Rectal smooth muscle tissue (tissue), 1 donor: ENCODE results near the gene PTTG2.
A peak's percentile ranks its signal among the peaks of the same experiment; 100 is the strongest.

Source experiments
- H3K27ac ChIP-seq: one replicate; pipeline ENCODE4 v1.7.0; 2013; ENCODE audit warnings: low read depth, low read length, inconsistent platforms
- H3K27me3 ChIP-seq: one replicate; pipeline ENCODE4 v1.7.0; 2013; ENCODE audit warnings: low read length; ENCODE audit not compliant: control insufficient read depth, insufficient read depth
- H3K36me3 ChIP-seq: one replicate; pipeline ENCODE4 v1.7.0; 2013; ENCODE audit warnings: low read length; ENCODE audit not compliant: control insufficient read depth, insufficient read depth
- H3K4me1 ChIP-seq: one replicate; pipeline ENCODE4 v1.7.0; 2013; ENCODE audit warnings: low read length; ENCODE audit not compliant: control insufficient read depth, insufficient read depth
- H3K4me3 ChIP-seq: one replicate; pipeline ENCODE4 v1.7.0; 2013; ENCODE audit warnings: low read length
- H3K9ac ChIP-seq: one replicate; pipeline ENCODE4 v1.7.0; 2013; ENCODE audit warnings: low read length

PTTG2 gene

DNA sequence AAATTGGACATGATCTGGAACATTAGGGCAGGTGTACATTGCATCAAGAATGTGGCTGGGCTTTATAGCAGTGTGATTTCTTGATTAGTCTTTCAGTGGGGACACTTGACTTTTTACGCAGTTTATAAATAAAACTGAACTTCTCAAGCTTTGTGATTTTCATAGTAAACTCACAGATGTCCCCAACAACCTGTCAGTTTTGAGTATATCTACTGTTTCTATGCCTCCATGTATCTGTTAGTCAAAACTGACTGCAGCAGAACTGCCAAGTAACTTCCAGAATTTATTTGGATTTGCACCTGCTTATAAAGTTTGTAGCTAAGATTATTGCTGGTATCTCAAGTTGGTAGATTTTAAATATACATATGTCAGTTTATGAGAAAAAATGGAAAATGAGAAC is 20.0 kb downstream of the PTTG2 start:
- Histone ChIP-seq H3K4me3 (peak overlapping the region; percentile 3), H3K27ac (no peak overlapping the region), H3K4me1 (peaks cover 21% of the 10 kb centered on the region), H3K27me3 (no peaks in the 10 kb centered on the region), H3K36me3 (no peaks in the 10 kb centered on the region), H3K9ac (no peak overlapping the region)

DNA sequence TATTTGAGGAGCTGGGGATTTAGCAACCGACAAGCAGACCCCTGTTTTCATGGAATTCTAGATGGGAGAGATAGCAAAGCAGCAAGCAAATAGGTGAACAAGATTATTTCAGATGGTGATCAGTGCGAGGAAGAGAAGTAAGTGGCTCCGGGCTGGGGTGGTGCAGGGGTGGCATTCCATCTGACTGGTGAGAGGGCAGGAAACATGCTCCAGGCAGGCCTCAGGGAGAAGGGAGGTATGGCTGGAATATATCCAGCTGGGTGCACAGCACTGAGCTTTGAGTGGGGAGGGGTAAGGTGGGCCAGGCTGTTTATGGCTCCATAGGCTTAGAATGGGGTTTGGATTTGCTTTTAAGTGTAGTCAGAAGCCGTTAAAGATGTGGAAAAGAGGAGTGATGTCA is 21.2 kb downstream of the PTTG2 start:
- peaks cover 21% of the 10 kb centered on the region for H3K4me1 ChIP-seq

DNA sequence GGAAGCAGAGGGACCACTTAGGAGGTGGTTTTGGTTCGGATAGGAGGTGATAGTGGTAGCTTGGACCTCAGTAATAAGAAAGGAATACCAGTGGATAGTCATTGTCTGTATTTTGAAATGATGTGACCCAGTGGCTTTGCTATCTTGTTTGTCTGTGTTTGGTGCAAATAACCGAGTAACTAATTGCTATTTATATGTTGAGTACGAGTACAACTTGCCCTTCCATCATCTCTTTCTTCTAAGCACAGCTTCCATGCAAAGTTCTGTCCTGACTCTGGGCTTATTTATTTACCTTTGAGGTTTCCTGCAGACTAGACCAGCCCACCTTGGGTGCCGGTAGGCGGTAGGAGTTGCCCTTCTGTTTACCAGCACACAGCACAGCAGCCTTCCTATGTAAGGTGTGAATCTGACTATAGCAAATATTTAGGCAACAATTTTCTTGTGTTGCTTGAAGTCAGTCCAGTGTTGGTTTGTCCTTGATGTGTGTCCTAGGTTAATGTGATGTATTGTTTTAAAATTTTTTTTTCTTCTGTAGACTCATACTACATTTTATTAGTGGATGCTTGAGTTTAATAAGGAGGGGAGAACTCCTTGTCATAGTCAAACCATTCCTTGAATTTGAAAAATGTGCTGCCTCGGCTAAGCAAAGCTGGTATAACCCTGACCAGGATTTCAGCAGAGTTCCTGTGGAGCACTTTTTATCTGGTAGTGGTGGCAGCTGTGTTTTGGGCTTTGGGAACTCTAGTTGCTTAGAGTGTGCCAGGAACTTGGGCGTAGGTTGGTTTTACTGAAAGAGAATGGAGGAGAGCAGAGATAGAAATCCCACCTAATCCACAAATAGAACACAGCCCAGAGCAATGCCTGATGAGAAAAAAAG is 21.9 kb downstream of the PTTG2 start:
- H3K36me3 ChIP-seq = no peaks in the 10 kb centered on the region
- peaks cover 21% of the 10 kb centered on the region for H3K4me1 ChIP-seq
- H3K4me3 ChIP-seq = no peak overlapping the region
- H3K27me3 ChIP-seq = no peaks in the 10 kb centered on the region
- H3K27ac ChIP-seq = peak overlapping the region; percentile 30
- no peak overlapping the region for H3K9ac ChIP-seq

More for the DNA sequence above, 21.2 kb downstream of the PTTG2 start:
- no peak overlapping the region for H3K4me3 ChIP-seq
- H3K36me3 ChIP-seq = no peaks in the 10 kb centered on the region
- peak overlapping the region; percentile 11 for H3K27ac ChIP-seq
- H3K9ac ChIP-seq = no peak overlapping the region
- H3K27me3 ChIP-seq = no peaks in the 10 kb centered on the region

DNA sequence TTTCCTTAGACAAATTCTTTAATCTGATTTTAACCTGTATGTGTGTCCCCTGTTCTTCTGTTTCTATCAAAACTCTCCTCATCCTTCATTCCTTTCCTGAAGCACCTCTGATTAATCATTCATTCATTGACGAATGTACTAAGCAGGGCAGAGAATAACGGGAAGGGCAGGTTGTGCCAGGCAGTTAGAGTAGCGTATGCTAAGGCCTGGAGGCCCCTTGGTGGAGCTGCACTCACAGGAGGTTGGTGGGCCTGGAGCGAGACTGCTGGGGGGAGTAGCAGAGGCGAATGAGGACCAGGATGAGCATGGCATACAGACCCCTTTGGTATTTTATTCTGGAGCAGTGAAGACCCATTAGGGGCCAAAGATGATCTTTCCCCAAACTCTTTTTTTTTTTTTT is 22.5 kb downstream of the PTTG2 start:
- Histone ChIP-seq H3K27ac (peak overlapping the region; percentile 18), H3K4me3 (no peak overlapping the region), H3K9ac (no peak overlapping the region), H3K36me3 (no peaks in the 10 kb centered on the region), H3K4me1 (peaks cover 22% of the 10 kb centered on the region), H3K27me3 (no peaks in the 10 kb centered on the region)

DNA sequence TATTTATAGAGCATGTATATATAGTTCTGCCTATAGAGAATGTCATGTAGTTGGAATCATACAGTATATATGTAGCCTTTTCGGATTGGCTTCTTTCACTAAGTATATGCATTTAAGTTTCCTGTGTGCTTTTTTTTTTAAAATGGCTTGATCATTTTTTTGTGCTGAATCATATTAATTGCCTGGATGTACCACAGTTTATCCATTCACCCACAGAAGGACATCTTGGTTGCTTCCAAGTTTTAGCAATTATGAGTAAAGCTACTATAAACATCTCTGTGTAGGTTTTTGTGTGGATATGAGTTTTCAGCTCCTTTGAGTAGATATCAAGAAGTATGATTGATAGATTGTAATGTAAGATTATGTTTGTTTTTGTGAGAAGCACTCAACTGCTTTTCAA is 23.8 kb downstream of the PTTG2 start:
- no peak overlapping the region for H3K9ac ChIP-seq
- no peaks in the 10 kb centered on the region for H3K27me3 ChIP-seq
- H3K4me3 ChIP-seq = no peak overlapping the region
- H3K27ac ChIP-seq = no peak overlapping the region
- no peaks in the 10 kb centered on the region for H3K36me3 ChIP-seq
- H3K4me1 ChIP-seq = peaks cover 23% of the 10 kb centered on the region

DNA sequence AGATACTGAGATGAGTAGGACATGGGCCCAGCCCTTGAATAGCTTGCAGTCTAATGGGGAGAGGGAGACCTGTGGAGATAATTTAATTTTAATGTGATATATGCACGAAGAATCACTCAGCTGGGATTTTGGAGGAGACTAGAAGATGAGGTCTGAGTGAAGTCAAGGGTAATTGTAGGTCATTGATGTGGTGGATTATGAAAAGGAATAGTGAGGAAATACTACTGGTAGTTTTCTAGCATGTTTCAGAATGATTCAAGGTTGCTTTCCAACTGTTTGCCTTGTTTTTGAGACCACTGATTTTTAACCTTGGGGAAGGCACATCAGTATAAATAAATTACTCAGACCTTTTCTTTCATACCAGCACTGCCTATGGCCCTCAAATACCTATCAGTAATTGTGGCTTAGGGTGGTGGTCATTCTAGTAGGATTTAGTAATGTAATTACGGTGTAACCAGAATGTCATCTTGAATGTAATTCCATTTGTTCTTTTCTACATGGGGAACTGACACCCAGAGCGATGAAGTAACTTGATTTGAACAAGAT is 25.6 kb downstream of the PTTG2 start:
- H3K4me1 ChIP-seq = peaks cover 33% of the 10 kb centered on the region
- H3K9ac ChIP-seq = no peak overlapping the region

DNA sequence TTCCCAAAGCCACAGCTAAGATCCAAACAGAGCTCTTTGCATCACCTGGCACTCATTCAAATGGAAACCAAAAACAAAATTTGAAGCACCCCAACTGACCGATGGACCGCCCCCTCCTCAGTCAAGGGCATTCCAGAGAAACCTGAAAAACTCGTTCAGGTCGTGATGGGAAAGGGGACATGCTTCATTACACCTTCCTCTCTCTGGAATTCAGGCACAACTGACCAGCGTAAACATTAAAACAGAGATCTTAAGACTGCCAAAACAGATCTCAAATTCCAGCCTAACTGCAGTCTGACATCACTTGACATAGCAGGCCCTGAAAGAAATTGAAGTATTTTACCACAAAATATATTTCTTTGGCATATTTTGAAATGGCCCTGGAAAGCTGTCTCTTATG is 28.5 kb downstream of the PTTG2 start:
- Histone ChIP-seq H3K27me3 (no peaks in the 10 kb centered on the region), H3K9ac (no peak overlapping the region), H3K4me3 (no peak overlapping the region), H3K4me1 (peaks cover 27% of the 10 kb centered on the region), H3K27ac (peak overlapping the region; percentile 71), H3K36me3 (no peaks in the 10 kb centered on the region)

More for the DNA sequence above, 25.6 kb downstream of the PTTG2 start:
- Histone ChIP-seq H3K27ac (no peak overlapping the region), H3K27me3 (no peaks in the 10 kb centered on the region), H3K36me3 (no peaks in the 10 kb centered on the region), H3K4me3 (no peak overlapping the region)

DNA sequence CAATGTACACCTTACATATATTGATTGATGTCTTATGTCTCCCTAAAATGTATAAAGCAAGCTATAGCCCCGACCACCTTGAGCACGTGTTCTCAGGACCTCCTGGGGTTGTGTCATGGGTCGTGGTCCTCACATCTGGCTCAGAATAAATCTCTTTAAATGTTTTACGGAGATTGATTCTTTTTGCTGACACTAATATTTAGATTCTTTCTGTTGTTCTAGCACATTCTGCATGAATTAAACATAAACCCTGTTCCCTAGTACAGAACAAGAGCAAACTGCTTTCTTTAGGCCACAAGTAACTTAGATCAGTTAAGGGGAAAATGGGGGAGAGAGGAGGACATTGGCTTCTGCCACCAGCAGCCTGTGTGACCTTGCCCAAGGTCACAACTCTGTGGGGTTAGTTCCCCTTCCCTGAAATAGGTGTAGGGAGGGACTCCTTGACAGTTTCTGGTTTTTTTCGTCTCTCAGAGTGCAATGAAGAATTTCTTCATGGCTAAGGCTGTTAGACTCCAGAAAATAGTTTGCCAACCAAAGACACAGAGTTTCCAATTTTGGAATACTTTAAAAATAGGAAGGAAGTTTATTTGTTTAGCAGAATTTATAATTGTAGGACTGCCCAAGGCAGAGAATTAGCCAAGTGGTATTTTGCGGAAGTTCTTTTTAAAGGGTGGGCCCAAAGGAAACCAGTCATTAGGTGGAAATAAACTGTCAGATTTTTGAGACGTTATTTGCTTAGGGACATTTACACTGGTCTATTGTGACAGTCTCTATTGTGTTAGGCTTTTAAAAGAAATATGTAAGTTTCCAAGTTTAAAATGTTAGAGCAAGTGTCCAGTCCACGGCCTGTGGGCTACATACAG is 29.4 kb downstream of the PTTG2 start:
- no peaks in the 10 kb centered on the region for H3K36me3 ChIP-seq
- H3K27ac ChIP-seq = peak overlapping the region; percentile 71
- peaks cover 31% of the 10 kb centered on the region for H3K4me1 ChIP-seq
- H3K9ac ChIP-seq = no peak overlapping the region
- no peak overlapping the region for H3K4me3 ChIP-seq
- H3K27me3 ChIP-seq = no peaks in the 10 kb centered on the region

DNA sequence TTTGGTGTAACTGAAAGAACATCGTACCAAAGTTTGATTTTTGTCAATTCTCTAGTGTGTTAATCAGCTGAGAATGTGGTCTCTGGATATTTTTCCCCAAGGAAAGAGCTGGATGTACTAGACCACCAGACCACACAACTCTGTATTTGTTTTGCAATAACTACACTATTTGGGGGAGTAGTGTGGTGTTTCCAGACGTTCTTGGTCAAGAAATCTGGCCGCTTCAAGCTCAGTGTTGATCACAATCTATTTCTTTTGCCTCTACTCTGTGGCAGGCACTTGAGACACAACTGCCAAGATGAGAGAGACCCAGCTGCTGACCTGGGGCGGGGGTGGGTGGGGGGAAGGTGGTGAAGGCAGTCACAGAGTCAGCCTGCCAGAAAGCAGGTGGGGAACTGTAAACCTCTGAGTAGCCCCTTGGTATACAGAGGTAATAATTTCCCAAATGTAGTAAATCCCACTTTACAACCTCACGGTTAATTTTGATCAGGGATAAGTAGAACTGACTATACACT is 30.6 kb downstream of the PTTG2 start:
- H3K4me1 ChIP-seq = peaks cover 42% of the 10 kb centered on the region
- H3K27me3 ChIP-seq = no peaks in the 10 kb centered on the region
- no peak overlapping the region for H3K9ac ChIP-seq
- peak overlapping the region; percentile 71 for H3K27ac ChIP-seq
- H3K4me3 ChIP-seq = no peak overlapping the region
- no peaks in the 10 kb centered on the region for H3K36me3 ChIP-seq

DNA sequence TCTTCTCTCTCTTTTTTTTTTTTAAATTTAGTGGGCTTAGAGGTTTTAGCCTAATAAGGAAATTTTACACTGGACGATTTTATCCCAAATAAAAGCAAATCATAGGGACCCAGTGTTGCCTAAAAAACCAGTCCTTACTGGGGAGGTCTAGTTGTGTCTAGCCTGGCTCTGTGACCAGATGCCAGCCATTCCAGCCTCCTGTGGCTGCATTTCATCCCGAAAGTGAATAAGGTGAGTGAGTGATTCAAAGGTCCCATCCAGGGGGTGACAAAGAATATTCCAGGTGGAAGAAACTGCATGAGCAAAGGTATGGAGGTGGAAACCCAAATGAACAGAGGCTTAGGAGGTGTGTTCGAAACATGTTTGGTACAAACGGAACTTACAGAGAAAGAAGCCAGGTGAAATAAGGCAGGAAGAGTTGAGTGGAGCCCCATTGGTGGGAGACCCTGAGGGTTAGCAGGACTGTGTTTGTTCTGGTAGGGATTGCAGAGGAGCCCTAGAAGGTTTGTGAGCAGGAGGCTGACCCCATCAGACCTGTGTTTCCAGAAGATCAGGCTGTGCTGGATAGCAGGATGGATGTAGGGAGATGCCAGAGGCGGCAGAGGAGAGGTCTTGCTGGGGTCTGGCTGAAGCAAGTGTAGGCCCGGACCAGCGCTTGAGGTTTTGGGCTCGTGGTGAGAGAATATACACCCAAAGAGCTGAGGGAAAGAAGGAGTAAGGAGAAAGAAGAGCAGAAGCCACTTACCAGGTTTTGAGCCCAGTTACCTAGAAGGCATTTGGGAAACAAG is 31.6 kb downstream of the PTTG2 start:
- no peak overlapping the region for H3K9ac ChIP-seq
- H3K4me3 ChIP-seq = no peak overlapping the region
- no peaks in the 10 kb centered on the region for H3K27me3 ChIP-seq
- H3K36me3 ChIP-seq = no peaks in the 10 kb centered on the region
- peak overlapping the region; percentile 0 for H3K27ac ChIP-seq
- H3K4me1 ChIP-seq = peaks cover 49% of the 10 kb centered on the region

DNA sequence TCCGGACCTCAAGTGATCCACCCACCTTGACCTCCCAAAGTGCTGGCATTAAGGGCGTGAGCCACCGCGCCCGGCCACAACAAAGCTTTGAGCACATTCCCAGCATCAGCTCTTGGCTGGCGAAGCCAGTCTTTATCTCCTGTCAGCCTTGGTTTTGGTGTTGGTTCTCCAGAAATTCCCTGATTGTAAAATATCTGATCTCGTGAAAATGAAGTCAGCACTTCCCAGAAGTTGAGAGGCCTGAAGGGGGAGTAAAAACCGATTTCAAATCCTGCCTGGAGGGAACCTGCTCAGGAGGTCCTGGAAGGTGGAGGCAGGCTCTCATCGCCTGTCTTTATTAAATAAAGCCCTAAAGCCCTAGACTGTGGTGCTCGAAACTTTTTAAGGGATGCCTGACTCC is 33.6 kb downstream of the PTTG2 start:
- no peaks in the 10 kb centered on the region for H3K27me3 ChIP-seq
- no peaks in the 10 kb centered on the region for H3K36me3 ChIP-seq
- peak overlapping the region; percentile 54 for H3K27ac ChIP-seq
- H3K4me1 ChIP-seq = peaks cover 52% of the 10 kb centered on the region
- no peak overlapping the region for H3K9ac ChIP-seq
- no peak overlapping the region for H3K4me3 ChIP-seq
